Prostate gland (tissue), 2 donors: ENCODE measurements around the gene CEP55.

ENCODE experiments used
- POLR2A ChIP-seq: fragments of 450-650 bp; IDR thresholded peaks from one replicate; pipeline ENCODE4 v1.6.1; 2016; ENCODE audit warnings: antibody characterized with exemption, mild to moderate bottlenecking
- TF ChIP-seq, protein P1 (sequence below), 4 experiments: fragments of 200-600 bp in 2 of 4; fragments of 450-650 bp in 2 of 4; sonication (generic) in 2 of 4; IDR thresholded peaks; 1 replicate in 3 of 4; 2 replicates in 1 of 4; pipeline ENCODE4 v1.5.1; 2016 to 2019; ENCODE audit warnings: antibody characterized with exemption in 4 of 4, mild to moderate bottlenecking in 2 of 4, moderate library complexity in 2 of 4

DNA sequence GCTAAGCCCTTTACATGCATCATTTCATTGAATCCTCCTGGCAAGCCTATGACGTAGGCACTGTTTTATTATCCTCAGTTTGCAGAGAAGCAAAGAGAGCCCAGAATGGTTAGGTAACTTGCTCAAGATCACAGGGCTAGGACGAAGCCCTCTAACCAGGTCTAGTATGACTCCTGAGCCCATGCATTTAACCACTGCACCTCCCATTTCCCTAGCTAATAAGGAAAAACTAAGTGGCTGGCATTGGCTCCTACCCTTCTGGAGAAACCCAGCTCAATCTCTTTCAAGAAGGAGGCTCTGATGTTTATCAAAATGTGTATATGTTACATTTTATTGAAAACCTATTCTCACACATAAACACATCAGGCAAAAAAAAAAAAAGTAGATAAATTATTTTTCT is 34.0 kb upstream of the CEP55 start:
- no peak for TF ChIP-seq POLR2A
- TF ChIP-seq, protein P1, sequence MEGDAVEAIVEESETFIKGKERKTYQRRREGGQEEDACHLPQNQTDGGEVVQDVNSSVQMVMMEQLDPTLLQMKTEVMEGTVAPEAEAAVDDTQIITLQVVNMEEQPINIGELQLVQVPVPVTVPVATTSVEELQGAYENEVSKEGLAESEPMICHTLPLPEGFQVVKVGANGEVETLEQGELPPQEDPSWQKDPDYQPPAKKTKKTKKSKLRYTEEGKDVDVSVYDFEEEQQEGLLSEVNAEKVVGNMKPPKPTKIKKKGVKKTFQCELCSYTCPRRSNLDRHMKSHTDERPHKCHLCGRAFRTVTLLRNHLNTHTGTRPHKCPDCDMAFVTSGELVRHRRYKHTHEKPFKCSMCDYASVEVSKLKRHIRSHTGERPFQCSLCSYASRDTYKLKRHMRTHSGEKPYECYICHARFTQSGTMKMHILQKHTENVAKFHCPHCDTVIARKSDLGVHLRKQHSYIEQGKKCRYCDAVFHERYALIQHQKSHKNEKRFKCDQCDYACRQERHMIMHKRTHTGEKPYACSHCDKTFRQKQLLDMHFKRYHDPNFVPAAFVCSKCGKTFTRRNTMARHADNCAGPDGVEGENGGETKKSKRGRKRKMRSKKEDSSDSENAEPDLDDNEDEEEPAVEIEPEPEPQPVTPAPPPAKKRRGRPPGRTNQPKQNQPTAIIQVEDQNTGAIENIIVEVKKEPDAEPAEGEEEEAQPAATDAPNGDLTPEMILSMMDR (IDR thresholded peaks at IDR 0.05) = no peak
